ENCODE data around the gene TMEM184B. TPM values are rescaled to one million over a fixed set of nuclear protein-coding genes. Genes with fewer than 3 reads are reported as not detected.
A peak's percentile ranks its signal among the peaks of the same experiment; 100 is the strongest.

The TMEM184B gene
- total RNA-seq, 1 donor from 2014 or later, result 42.6 TPM

- peak overlapping the region; percentile 20 for H3K4me3 ChIP-seq (ENCODE audit: low read depth, low read length)
- H3K27me3 ChIP-seq (ENCODE audit: control insufficient read depth, insufficient read depth, low read length), result no peaks in the 10 kb centered on the region
- TF ChIP-seq CTCF (IDR thresholded peaks at IDR 0.05; ENCODE audit: insufficient read depth, low read length, poor library complexity, severe bottlenecking), result no peak
- H3K36me3 ChIP-seq (ENCODE audit: control insufficient read depth, insufficient read depth, low read length), result no peaks in the 10 kb centered on the region
- DNase-seq (ENCODE audit: low read depth), result no peak
These were observed 71.5 kb downstream of the TMEM184B start for GRCh38 chr22:38201371-38201710.

- Histone ChIP-seq H3K36me3 (ENCODE audit: control insufficient read depth, insufficient read depth, low read length) (no peaks in the 10 kb centered on the region), H3K27me3 (ENCODE audit: control insufficient read depth, insufficient read depth, low read length) (no peaks in the 10 kb centered on the region), H3K4me3 (ENCODE audit: low read depth, low read length) (no peak overlapping the region)
- DNase-seq (ENCODE audit: low read depth), result no peak
- TF ChIP-seq CTCF (IDR thresholded peaks at IDR 0.05; ENCODE audit: insufficient read depth, low read length, poor library complexity, severe bottlenecking), result no peak
These were observed 72.8 kb downstream of the TMEM184B start for GRCh38 chr22:38199826-38200559.

GRCh38 chr22:38196791-38197419, 75.9 kb downstream of the TMEM184B start:
- DNase-seq (ENCODE audit: low read depth), result no peak
- Histone ChIP-seq H3K36me3 (ENCODE audit: control insufficient read depth, insufficient read depth, low read length) (no peaks in the 10 kb centered on the region), H3K27me3 (ENCODE audit: control insufficient read depth, insufficient read depth, low read length) (no peaks in the 10 kb centered on the region), H3K4me3 (ENCODE audit: low read depth, low read length) (no peak overlapping the region)
- no peak for TF ChIP-seq CTCF (IDR thresholded peaks at IDR 0.05; ENCODE audit: insufficient read depth, low read length, poor library complexity, severe bottlenecking)

- no peak for TF ChIP-seq CTCF (IDR thresholded peaks at IDR 0.05; ENCODE audit: insufficient read depth, low read length, poor library complexity, severe bottlenecking)
These were observed 79.2 kb downstream of the TMEM184B start for GRCh38 chr22:38193580-38193979.

GRCh38 chr22:38192475-38192863, 80.3 kb downstream of the TMEM184B start:
- DNase-seq (ENCODE audit: low read depth), result no peak
- no peak for TF ChIP-seq CTCF (IDR thresholded peaks at IDR 0.05; ENCODE audit: insufficient read depth, low read length, poor library complexity, severe bottlenecking)
- H3K27me3 ChIP-seq (ENCODE audit: control insufficient read depth, insufficient read depth, low read length), result no peaks in the 10 kb centered on the region
- no peak overlapping the region for H3K4me3 ChIP-seq (ENCODE audit: low read depth, low read length)
- H3K36me3 ChIP-seq (ENCODE audit: control insufficient read depth, insufficient read depth, low read length), result no peaks in the 10 kb centered on the region

More at GRCh38 chr22:38193580-38193979, 79.2 kb downstream of the TMEM184B start:
- H3K4me3 ChIP-seq (ENCODE audit: low read depth, low read length), result no peak overlapping the region
- H3K36me3 ChIP-seq (ENCODE audit: control insufficient read depth, insufficient read depth, low read length), result no peaks in the 10 kb centered on the region
- DNase-seq (ENCODE audit: low read depth), result no peak
- H3K27me3 ChIP-seq (ENCODE audit: control insufficient read depth, insufficient read depth, low read length), result no peaks in the 10 kb centered on the region
